Cardiac fibroblast (primary cell): ENCODE data around the gene BMP7.
A peak's percentile ranks its signal among the peaks of the same experiment; 100 is the strongest.

Experiments
- DNase-seq, 2 donors: peaks; one replicate each; pipeline versions ENCODE4 v3.0.0 to v3.0.0-alpha.2; 2010; ENCODE audit warnings: low read depth in 2 of 2
- H3K4me3 ChIP-seq, 2 donors: replicated peaks in 1 of 2; 1 replicate in 1 of 2; 2 replicates in 1 of 2; pipeline ENCODE4 v1.5.1; 2011; ENCODE audit warnings: low read depth in 2 of 2, low read length in 2 of 2, mild to moderate bottlenecking in 2 of 2, moderate library complexity in 1 of 2
- TF ChIP-seq, protein P1 (sequence below): IDR thresholded peaks from one replicate; pipeline ENCODE4 v1.5.1; 2011; ENCODE audit warnings: low read depth, mild to moderate bottlenecking, low read length, inconsistent platforms

The BMP7 gene

GRCh38 chr20:57230247-57230646, 36.2 kb downstream of the BMP7 start:
- no peak overlapping the region for H3K4me3 ChIP-seq
- DNase-seq, result no peak
- TF ChIP-seq, protein P1, sequence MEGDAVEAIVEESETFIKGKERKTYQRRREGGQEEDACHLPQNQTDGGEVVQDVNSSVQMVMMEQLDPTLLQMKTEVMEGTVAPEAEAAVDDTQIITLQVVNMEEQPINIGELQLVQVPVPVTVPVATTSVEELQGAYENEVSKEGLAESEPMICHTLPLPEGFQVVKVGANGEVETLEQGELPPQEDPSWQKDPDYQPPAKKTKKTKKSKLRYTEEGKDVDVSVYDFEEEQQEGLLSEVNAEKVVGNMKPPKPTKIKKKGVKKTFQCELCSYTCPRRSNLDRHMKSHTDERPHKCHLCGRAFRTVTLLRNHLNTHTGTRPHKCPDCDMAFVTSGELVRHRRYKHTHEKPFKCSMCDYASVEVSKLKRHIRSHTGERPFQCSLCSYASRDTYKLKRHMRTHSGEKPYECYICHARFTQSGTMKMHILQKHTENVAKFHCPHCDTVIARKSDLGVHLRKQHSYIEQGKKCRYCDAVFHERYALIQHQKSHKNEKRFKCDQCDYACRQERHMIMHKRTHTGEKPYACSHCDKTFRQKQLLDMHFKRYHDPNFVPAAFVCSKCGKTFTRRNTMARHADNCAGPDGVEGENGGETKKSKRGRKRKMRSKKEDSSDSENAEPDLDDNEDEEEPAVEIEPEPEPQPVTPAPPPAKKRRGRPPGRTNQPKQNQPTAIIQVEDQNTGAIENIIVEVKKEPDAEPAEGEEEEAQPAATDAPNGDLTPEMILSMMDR, result no peak

GRCh38 chr20:57229490-57229889, 37.0 kb downstream of the BMP7 start:
- DNase-seq, result no peak
- TF ChIP-seq, protein P1, result no peak

DNA sequence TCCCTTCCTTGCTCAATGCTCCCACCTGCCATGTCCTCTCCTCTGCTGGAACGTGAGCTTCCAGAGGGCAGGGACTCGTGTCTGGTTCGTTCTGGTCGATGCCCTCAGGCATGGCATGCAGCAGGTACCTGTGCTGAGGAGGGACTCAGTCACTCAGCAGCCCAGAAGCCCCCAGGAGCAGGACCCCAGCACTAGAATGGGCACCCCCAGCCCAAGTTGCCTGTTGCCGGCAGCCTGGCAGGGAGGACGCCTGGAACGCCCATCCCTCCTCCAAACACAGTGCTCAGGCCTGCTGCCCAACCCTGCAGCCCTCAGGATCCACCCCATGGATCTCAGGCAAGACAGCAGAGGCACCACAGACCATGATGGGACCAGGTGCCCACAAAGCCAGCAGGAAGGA, 40.6 kb downstream of the BMP7 start:
- DNase-seq, result no peak
- TF ChIP-seq, protein P1, result no peak
- no peak overlapping the region for H3K4me3 ChIP-seq

More at GRCh38 chr20:57229490-57229889, 37.0 kb downstream of the BMP7 start:
- no peak overlapping the region for H3K4me3 ChIP-seq

GRCh38 chr20:57225197-57225733, 41.2 kb downstream of the BMP7 start:
- TF ChIP-seq, protein P1, result no peak
- no peak for DNase-seq
- H3K4me3 ChIP-seq, result no peak overlapping the region

DNA sequence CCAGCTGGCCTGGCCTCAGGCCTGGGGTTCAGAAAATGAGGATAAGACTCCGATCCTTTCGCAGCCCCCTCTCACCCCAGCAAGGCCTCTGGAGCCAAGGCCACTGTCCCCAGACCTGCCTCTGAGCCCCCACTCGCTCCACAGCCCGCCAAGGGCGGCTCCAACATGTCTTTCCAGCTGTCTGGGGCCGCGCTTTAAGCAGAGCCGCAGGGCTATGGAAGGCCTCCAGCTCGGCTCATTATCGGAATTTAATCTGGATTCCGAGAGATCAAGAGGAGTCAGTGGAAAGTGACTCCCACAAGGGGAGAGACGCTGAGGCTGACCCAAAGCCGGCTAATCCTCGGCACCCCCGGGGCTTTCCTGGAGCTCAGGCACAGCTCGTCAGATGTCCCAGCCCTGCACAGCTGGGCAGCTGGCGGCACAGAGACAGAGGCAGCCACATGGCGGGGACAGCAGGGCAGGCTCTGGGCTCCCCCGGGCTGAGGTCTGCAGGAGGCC, 41.8 kb downstream of the BMP7 start:
- no peak overlapping the region for H3K4me3 ChIP-seq
- TF ChIP-seq, protein P1, result no peak
- DNase-seq, result no peak

DNA sequence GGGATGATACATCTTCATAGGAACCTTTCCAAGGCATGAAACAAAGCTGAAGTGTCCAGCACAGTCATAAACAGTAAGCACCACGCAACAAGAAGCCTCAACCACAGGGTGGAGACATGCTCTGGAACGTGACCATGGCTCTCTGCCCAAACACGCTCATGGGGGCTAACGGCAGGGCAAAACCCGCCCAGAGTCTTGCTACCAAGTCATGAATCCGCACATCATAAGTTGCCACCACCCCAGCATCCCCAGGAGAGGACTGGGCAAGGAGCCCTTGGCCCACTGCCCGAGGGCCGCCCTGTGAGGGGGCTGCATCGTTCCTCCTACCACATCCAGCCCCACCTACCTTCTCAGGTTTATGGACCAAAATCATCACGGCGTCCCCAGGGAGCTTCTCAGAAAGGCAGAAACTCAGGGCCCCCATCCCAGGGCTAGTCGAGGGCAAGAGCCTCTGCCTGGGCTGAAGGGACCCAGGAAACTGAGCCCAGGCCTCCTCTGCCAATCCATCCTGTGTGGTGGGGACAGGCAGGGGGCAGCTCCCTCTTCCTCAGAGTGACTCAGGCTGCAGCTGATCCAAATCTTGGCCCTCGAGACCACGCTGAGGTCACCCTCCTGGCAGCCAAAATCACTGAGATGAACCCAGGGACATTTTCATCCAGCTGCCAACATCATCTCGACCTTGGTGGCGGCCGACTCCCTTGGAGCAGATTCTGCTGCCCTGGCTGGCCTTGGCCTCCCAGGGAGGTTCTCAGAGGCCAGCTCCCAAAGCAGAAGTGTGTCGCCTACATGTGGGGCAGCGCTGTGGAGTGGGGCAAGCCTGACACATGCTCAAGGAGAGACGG, 42.6 kb downstream of the BMP7 start:
- DNase-seq, result peak in 1 of 2 donors; percentile 8
- TF ChIP-seq, protein P1, result no peak
- H3K4me3 ChIP-seq, result no peak overlapping the region
